Measurements from ENCODE around the gene HOXD13.
A peak's percentile ranks its signal among the peaks of the same experiment; 100 is the strongest.

Gene HOXD13

GRCh38 chr2:176133389-176133788 lies 40.9 kb downstream of the HOXD13 start:
- no peak for DNase-seq

GRCh38 chr2:176134035-176134434 lies 41.5 kb downstream of the HOXD13 start:
- DNase-seq, result no peak

DNA sequence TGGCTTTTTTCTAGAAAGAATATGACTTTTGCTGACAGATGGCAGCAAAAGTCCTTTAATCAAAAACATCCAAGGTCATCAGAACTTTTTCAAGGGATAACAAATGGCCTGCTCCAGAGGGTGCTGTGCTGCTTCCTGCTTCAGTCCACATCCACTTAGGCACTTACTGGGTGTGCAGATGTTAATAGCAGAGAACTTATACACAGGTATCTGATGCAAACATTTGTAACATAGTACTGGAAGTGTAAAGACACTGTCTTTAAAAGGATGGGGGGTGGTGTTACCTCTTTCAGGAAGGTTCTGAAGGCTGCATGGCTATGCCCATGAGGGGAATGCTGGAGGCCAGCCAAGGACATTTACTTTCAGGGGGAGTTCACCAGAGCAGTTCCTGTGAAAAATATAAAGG lies 42.5 kb downstream of the HOXD13 start:
- DNase-seq, result peak; percentile 49

DNA sequence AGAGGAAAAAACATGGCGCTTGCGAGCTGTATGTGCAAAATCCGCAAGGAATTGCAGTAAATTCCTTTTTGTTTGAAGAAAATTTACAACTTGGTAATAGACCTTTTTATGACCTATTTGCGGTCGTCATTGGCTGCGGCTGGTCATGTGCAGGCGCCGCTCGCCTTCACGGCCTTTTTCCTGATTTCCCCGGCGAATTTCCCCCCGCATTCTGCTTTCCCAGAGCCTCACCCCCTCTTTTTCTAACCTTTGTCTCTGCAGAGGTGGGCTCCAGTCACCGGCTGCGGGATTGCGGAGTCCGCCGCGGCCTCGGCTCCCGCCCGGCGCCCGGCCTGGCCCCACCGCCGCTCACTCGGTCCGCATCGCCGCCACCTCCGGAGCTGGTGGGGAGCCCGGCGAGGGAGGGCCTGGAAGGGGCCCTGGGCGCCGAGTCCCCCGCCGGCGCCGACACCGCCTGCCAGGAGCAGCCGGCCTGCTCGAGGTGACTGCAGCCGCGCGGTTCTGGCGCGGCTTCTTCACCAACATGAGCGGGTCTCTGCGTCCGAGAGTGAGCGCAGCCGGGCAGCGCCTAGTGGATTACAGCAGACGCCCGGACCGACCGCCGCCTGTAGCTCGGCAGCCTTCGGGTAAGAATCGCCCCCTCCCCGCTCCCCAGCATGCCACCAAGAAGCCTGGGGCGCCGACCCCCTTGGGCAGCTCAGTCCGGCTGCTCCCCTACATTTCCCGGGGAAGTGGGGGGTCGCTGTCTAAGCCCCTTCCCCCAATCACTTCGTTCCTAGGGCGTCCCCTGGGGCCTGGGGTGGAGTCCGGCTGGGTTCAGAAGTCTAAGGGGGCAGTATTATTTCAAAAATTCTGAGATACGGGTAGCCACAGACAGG lies 44.1 kb downstream of the HOXD13 start:
- peak; percentile 41 for DNase-seq

DNA sequence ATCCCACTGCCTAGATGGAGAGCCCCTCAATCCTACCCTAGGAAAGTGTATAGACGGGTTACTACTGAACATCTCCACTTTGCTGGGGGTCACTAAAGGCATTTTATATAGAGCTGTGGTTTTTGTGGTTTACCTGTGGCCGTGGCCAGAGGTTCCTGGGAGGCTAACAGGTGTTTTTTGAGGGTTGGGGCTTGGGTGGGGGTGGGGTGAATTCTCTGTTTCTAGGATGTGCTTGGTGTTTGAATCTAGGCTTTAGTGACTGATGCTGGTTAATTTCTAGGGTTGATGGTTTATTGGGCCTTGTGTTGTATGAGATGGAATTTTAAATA lies 44.7 kb downstream of the HOXD13 start:
- DNase-seq, result no peak

GRCh38 chr2:176137906-176138305 lies 45.4 kb downstream of the HOXD13 start:
- no peak for DNase-seq

DNA sequence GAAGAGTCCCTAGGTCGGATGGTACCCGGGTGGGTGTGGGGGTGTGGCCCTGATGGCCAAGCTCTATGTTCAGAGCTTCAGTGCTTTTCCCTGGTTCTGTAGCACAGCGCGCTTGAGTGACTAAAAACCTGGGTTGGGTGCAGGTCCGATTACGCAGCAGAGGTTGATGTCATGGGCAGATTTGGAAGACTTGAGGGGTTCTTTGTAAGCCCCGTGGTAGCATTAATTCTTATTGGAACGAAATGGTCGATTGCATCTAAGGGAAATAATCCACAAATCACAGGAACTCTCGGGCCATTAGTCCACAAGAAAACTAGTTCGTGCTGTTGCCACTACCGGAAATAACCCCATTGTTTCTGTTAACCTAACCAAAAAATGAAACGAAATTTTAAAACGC lies 46.0 kb downstream of the HOXD13 start:
- no peak for DNase-seq

- DNase-seq, result no peak
Measured at GRCh38 chr2:176138923-176139660, 46.6 kb downstream of the HOXD13 start.

DNA sequence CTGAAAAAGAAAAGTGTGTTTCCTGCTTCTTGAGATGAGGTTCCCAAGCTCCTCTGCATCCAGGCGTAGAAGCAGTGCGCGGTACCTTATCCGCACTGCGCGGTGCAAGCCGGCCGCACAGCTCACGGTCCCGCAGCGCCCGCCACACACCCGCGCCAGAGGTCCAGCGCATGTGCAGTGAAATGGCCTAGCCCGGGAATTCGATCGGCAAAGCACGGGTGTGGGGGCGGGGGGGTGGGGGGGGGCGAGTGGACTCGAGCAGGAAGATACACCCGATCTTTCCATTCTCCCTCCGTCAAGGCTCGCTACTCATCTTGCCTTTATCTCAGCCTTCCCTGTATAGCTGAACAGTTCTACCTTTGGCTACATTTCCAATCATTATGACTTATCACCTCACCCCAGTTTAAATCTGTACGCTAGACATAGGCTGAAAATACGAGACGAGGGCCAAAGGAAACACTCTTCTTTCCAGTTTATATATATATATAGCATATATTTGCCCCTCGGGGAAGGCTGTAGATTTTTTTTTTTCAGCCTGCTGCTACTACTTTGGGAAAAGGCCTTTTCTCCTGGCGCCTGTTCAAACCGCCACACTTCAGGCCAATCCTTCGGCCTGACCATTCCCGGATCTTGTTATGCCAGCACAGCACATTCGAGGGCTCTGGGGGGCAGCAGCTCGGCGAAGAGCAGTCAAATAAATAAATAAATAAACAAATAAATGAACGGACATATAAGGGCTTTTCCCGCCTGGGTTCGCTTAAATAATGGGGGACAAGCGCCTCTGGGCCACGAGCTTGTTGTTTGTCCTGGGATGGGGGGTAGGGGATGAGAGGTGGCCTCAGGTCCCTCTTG lies 47.4 kb downstream of the HOXD13 start:
- no peak for DNase-seq

GRCh38 chr2:176140513-176141317 lies 48.2 kb downstream of the HOXD13 start:
- DNase-seq, result peak; percentile 65

DNA sequence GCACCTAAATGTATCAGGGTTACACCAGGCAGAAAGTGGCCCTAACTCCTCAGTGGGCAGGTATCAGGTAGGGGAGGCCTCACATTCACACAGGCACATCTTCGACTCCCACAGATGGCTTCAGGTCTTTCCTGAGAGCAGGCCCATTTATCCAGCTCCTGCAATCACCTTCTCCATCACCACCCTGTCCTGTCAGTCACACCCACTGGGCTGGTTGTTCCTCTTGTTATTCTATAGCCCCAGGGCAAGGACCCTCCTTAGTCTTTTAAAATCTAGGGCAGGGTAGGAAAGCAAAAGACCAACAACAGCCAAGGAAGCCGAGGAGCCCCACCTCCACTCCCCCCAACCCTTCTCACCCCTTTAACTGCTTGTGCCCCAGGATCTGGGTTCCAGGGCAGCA lies 49.8 kb downstream of the HOXD13 start:
- DNase-seq, result no peak
